NAMALWA (cell line): ENCODE data around the gene CLIP2.
"Not testable (repeated sequence)": the region's sequence is repeated elsewhere in the genome, so short reads cannot be mapped to it uniquely, and the experiment has no call there.

Source experiments
- DNase-seq: peaks from one replicate; pipeline ENCODE4 v3.0.0-alpha.2; 2015; ENCODE audit warnings: low spot score

Gene CLIP2

DNA sequence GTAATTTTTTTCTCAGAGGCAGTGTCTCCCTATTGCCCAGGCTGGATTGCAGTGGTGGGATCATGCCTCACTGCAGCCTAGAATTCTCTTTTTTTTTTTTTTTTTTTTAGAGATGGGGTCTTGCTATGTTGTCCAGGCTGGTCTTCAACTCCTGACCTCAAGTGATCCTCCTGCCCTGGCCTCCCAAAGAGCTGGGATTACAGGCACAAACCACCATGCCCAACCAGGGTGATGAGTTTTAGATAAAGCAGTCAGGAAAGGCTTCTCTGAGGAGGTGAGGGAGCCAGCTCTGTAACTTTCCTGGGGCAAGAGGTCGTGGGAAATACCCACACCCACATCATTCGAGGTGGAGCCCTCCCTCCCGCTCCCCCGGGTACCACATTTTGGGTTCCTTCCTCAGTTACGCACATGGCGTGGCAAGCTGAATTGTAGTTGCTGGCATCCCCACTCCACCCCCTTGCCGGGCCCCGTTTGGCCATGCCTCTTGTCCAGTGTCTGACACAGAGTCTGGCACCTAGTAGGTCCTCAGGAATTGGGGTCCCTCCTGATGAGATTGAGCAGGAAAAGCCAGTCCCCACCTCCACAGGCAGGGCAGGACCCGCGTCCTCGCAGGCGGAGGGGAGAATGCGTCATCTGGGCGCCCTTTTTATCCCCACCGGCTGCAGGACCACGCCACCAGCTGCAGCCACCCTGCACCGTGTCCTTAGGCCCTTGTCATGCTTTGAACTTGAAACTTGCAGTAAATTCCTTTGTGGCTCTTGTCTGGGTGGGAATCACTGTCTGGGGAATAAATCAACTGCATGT is 43.4 kb downstream of the CLIP2 start:
- no peak for DNase-seq

DNA sequence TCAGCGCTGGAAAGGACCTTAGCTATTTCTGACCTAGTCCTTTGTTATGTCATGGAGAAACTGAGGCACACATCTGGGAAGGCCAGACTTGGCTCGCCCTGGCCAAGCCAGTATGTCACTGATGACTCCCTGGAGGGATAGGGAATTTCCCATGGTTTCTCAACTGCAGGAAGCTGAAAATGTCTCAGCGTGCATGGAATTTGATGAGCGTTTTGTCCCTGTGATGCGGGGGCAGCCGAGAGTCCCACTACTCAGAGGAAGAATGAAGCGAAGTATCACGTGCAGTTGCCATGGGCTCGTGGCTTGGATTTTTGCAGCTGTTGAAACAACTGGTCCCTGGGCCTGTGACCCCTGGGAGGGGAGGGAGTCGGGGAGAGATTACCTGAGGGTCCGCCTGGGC is 44.8 kb downstream of the CLIP2 start:
- DNase-seq, result no peak

- no peak for DNase-seq
Measured at GRCh38 chr7:74337926-74338325, 48.7 kb downstream of the CLIP2 start.

- no peak for DNase-seq
Measured at GRCh38 chr7:74338366-74339108, 49.3 kb downstream of the CLIP2 start.

DNA sequence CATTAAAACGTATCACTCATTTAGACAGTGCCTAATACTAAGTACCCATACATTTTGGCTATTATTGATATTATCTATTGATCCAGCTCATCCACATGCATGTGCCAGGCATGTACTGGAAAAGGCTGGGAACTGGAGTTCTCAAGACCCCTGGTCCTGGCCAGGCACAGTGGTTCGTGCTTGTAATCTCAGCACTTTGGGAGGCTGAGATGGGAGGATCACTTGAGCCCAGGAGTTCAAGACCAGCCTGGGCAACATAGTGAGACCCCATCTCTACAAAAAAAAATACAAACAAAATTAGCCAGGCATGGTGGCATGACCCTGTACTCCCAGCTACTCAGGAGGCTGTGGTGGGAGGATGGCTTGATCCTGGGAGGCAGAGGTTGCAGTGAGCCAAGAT is 50.4 kb downstream of the CLIP2 start:
- not testable (repeated sequence) for DNase-seq

DNA sequence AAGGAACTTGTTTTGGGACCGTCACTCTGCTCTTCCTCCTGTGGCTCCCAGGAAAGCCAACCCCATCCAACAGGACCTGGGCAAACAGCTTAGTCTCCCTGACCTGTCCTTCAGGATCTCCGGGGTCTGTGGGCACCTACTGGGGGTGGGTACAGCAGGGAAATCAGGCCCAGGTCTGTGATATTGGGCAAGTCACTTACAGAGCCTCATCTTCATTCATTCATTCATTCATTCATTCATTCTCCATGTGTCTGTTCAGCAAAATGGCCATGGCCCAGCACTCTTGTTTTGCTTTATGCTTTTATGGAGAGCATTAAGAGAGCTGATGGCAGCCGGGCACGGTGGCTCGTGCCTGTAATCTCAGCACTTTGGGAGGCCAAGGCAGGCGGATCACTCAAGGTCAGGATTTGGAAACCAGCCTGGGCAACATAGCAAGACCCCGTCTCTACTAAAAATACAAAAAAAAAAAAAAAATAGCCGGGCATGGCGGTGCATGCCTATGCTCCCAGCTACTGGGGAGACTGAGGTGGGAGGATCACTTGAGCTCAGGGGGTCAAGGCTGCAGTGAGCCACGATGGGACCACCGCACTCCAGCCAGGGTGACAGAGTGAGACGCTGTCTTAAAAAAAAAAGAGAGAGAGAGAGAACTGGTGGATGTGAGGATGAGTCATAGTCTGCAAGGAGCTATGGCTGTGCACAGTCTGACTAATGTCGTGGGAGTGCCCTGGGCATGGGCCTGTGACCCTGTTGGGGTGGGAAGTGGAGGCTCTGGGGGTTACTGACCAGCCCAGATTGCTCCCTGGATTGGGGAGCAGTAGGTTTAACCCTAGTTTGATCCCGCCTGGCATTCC is 54.3 kb downstream of the CLIP2 start:
- DNase-seq, result no peak

DNA sequence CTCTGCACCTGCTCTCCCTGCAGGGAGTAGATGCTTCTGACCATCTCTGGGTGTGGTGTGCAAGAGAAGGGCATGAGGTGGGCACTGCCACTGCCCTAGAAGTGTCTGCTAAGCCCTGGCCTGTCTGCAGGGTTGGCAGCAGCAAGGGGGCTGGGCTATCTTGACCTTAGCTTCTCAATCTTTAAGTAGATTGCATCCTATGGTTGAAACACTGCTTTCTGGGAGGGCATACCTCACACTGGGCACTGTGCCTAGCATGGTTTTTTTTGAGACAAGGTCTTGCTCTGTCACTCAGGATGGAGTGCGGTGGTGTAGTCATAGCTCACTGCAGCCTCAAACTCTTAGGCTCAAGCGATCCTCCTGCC is 54.9 kb downstream of the CLIP2 start:
- no peak for DNase-seq

GRCh38 chr7:74344786-74345185 is 55.6 kb downstream of the CLIP2 start:
- DNase-seq, result no peak

DNA sequence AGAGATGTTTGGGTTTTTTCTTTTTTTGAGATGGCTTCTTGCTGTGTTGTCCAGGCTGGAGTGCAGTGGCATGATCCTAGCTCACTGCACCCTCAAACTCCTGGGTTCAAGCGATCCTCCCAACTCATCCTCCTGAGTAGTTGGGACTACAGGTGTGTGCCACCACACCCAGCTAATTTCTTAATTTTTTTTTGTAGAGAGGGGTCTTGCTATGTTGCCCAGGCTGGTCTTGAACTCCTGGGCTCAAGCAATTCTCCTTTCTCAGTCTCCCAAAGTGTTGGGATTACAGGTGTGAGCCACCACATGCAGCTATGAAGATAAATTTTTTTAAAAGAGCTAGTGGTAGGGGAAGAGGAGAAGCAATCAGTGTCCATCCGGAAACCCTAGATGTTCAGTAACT is 56.8 kb downstream of the CLIP2 start:
- no peak for DNase-seq

DNA sequence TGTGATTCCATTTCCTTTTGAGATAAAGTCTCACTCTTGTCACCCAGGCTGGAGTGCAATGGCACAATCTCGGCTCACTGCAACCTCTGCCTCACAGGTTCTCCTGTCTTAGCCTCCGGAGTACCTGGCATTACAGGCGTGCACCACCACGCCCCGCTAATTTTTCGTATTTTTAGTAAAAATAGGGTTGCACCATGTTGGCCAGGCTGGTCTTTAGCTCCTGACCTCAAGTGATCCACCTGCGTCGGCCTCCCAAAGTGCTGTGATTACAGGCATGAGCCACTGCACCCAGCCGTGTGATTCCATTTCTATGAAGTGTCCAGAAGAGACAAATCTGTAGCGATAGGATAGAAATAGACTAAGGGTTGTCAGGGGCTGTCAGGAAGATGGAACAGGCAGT is 60.4 kb downstream of the CLIP2 start:
- DNase-seq, result no peak

DNA sequence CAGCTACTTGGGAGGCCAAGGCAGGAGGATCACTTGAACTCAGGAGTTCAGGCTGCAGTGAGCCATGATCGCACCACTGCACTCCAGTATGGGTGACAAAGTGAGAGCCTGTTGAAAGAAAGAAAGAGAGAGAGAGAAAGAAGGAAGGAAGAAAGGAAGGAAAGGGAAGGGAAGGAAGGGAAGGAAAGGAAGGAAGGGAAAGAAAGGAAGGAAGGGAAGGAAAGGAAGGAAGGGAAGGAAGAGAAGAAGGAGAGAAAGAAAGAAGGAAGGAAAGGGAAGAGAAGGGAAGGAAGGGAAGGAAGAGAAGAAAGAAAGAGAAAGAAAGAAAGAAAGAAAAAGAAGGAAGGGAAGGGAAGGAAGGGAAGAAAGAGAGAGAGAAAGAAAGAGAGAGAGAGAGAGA is 61.5 kb downstream of the CLIP2 start:
- no peak for DNase-seq

DNA sequence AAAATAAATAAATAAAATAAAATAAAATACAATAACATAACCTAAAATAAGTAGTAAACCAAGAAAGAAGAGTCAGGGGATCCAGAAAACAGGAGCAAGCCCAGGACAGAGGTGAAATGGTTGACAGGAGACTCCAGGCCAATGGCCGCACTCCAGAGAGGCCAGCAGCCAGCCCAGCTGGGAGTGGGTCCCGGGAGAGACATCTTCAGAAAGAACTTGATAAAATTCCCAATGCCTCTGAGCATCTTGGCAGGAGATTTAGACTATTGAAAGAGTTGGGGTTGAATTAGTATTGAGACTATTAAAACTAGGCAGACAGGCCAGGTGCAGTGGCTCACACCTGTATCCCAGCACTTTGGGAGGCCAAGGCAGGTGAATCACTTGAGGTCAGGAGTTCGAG is 62.6 kb downstream of the CLIP2 start:
- no peak for DNase-seq

- DNase-seq, result not testable (repeated sequence)
Measured at GRCh38 chr7:74352551-74353138, 63.4 kb downstream of the CLIP2 start.

DNA sequence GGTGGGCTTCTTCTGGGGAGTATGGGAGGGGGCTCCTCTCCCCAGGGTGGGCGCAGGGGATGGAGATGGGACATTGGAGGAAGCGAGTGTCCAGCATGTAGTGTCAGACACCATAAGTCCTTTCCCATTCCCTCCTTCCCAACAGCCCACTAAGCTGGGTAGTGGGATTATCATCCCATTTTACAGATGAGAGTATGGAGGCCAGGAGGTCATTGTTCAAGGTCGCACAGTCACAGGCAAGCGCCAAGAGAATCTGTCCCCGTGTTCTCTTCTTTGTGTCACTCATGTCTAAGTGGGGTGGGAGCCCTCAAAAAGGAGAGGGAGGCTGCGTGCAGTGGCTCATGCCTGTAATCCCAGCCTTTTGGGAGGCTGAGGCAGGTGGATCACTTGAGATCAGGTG is 64.8 kb downstream of the CLIP2 start:
- no peak for DNase-seq

DNA sequence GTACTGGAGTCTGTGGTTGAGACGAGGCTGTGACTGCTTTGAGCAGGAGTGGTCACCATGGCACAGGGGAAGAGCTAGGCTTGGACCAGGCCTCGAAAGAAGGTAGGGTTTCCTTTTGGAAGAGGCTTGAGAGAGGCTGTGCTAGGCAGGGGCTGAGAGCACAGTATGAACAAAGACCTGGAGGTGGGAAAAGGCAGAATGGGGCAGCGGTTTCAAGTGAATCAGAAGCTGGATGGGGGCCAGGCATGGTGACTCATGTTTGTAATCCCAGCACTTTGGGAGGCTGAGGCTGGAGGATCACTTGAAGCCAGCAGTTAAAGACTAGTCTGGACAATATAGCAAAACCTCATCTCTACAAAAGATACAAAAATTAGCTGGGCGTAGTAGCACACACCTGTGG is 65.9 kb downstream of the CLIP2 start:
- no peak for DNase-seq

GRCh38 chr7:74356589-74357315 is 67.5 kb downstream of the CLIP2 start:
- DNase-seq, result no peak

DNA sequence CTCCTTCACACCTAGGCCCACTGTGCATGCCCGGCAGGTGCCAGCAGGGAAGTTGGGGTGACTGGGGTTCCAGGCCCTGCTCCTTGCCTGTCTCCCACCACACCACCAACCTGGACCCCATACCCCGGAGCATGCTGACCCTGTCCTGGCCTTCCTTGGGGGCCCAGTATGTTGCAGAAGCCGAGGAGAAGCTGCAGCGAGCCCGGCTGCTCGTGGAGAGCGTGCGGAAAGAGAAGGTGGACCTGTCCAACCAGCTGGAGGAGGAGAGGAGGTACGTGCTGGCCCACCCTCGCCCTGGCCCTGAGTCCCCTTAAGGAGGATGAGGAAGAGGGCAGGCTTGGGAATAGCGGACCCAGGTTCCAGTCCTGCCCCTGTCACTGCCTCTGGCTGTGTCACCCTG is 70.8 kb downstream of the CLIP2 start:
- DNase-seq, result no peak

DNA sequence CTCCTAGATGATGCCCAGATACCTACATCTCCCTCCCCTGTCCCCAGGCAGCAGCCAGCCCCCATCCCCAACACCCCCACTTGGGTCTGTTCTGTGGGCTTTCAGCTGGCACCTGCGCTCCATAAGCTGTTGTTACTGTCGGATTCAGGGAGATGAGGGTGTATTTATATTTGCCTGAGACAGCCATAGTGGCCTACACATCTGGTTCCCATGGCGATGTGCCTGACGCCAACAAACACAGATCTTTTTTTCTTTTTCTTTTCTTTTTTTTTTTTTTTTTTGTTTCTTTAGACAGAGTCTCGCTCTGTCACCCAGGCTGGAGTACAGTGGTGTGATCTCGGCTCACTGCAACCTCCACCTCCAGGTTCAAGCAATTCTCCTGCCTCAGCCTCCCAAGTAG is 73.1 kb downstream of the CLIP2 start:
- DNase-seq, result peak; percentile 49

DNA sequence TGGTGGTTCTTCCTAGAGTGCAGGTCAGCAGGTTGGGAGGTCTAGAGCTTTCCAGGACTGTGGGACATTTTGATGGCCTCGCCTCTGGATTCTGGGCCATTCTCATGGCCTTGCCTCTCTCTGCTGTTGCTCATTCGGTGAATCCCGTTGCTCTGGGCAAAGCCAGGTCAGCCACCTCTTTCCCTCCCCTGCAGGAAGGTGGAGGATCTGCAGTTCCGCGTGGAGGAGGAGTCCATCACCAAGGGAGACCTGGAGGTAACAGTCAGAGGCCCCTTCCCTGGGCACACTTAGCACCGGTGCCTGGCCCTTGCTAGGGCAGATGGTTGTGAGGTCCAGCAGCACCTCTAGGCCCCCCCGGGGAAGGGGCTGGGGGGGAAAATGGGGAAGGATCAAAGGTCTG is 74.9 kb downstream of the CLIP2 start:
- peak; percentile 41 for DNase-seq

GRCh38 chr7:74365322-74366022 is 76.3 kb downstream of the CLIP2 start:
- peak; percentile 91 for DNase-seq
